Lower leg skin (tissue), 3 donors: ENCODE data around the gene COL4A6.

Experiments
- POLR2A ChIP-seq, 2 donors: fragments of 450-650 bp; IDR thresholded peaks; one replicate each; pipeline ENCODE4 v1.6.1; 2016 to 2017; ENCODE audit warnings: antibody characterized with exemption in 2 of 2, mild to moderate bottlenecking in 1 of 2, moderate library complexity in 1 of 2
- TF ChIP-seq, protein P1 (sequence below), 3 donors: fragments of 450-650 bp; IDR thresholded peaks; one replicate each; pipeline ENCODE4 v1.5.1; 2016; ENCODE audit warnings: antibody characterized with exemption in 3 of 3, mild to moderate bottlenecking in 3 of 3, moderate library complexity in 2 of 3

DNA sequence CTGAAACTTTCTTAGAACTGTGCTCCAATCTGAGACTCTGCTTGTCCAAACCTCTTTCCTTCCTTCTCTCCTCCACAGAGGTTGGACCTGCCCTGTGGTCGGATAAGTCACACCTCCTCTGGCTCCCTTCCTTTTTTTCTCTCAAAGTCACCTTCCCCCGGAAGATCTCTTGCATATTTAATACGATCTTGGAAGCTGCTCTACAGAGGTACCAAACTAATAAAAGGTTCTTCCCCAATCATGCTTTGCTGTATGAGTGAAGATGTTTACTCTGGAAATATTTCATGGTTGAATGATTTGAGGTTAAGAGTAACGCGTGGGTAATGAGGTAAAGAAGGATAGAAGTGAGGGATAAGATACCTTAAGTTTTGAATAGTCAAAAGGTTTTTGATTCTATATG lies 180.7 kb downstream of the COL4A6 start:
- TF ChIP-seq, protein P1, sequence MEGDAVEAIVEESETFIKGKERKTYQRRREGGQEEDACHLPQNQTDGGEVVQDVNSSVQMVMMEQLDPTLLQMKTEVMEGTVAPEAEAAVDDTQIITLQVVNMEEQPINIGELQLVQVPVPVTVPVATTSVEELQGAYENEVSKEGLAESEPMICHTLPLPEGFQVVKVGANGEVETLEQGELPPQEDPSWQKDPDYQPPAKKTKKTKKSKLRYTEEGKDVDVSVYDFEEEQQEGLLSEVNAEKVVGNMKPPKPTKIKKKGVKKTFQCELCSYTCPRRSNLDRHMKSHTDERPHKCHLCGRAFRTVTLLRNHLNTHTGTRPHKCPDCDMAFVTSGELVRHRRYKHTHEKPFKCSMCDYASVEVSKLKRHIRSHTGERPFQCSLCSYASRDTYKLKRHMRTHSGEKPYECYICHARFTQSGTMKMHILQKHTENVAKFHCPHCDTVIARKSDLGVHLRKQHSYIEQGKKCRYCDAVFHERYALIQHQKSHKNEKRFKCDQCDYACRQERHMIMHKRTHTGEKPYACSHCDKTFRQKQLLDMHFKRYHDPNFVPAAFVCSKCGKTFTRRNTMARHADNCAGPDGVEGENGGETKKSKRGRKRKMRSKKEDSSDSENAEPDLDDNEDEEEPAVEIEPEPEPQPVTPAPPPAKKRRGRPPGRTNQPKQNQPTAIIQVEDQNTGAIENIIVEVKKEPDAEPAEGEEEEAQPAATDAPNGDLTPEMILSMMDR (IDR thresholded peaks at IDR 0.05) = no peak
- TF ChIP-seq POLR2A (IDR thresholded peaks at IDR 0.05) = no peak
